ENCODE results near the gene COX6B1.

COX6B1 gene

GRCh38 chr19:35622750-35623149, 25.4 kb upstream of the COX6B1 start:
- H3K4me3 ChIP-seq (ENCODE audit: low read depth, low read length): no peak overlapping the region
- no peak for TF ChIP-seq CTCF (IDR thresholded peaks at IDR 0.05; ENCODE audit: borderline replicate concordance, insufficient read depth, low read depth, low read length)

DNA sequence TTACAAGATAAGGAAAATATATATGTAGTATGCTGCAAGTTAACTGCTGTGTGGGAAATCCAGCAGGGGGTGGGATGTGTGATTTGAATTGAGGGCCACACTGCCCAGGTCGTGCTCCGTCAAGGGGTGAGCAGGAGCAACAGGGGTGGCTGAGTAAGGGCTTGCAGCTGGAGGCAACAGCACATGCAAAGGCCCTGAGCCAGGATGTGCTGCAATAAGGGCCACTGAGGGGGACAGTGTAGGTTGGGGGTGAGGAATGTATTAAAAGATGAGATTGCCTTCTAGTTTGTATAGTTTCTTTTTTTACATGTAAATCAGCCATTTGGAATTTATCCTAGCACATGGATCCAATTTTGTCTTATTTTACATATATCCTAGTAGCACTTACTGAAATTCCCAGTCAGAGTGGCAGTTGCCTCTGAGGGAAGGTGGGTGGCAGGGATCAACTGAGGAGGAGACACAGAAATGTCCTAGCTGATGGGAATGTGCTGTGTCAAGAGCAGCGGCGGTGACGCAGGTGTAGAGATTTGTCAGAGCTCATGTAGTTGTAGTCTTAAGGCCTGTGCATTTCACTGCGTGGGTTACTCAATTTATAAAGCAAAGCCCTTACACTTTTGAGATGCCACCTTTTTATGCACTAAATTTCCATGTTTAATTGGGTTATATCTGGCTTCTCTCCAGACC, 24.7 kb upstream of the COX6B1 start:
- TF ChIP-seq CTCF (IDR thresholded peaks at IDR 0.05; ENCODE audit: borderline replicate concordance, insufficient read depth, low read depth, low read length): no peak
- H3K4me3 ChIP-seq (ENCODE audit: low read depth, low read length): no peak overlapping the region

- TF ChIP-seq CTCF (IDR thresholded peaks at IDR 0.05; ENCODE audit: borderline replicate concordance, insufficient read depth, low read depth, low read length): no peak
Observed at GRCh38 chr19:35628264-35628564, 19.9 kb upstream of the COX6B1 start.

GRCh38 chr19:35628565-35629331, 19.4 kb upstream of the COX6B1 start, which contains the start of gene RBM42:
Gene RBM42, plus strand, starts transcription at chr19:35629036. Its CDS starts 118 bp downstream, at chr19:35629154.
- H3K4me3 ChIP-seq (ENCODE audit: low read depth, low read length): peak within 1 kb of the TSS; percentile 79
- TF ChIP-seq CTCF (IDR thresholded peaks at IDR 0.05; ENCODE audit: borderline replicate concordance, insufficient read depth, low read depth, low read length): no peak

More at GRCh38 chr19:35628264-35628564, 19.9 kb upstream of the COX6B1 start:
- peak overlapping the region; percentile 54 for H3K4me3 ChIP-seq (ENCODE audit: low read depth, low read length)

GRCh38 chr19:35629332-35629633, 18.8 kb upstream of the COX6B1 start:
- peak overlapping the region; percentile 79 for H3K4me3 ChIP-seq (ENCODE audit: low read depth, low read length)
- TF ChIP-seq CTCF (IDR thresholded peaks at IDR 0.05; ENCODE audit: borderline replicate concordance, insufficient read depth, low read depth, low read length): no peak

- no peak for TF ChIP-seq CTCF (IDR thresholded peaks at IDR 0.05; ENCODE audit: borderline replicate concordance, insufficient read depth, low read depth, low read length)
- no peak overlapping the region for H3K4me3 ChIP-seq (ENCODE audit: low read depth, low read length)
Observed at GRCh38 chr19:35633727-35634440, 14.2 kb upstream of the COX6B1 start.

All from GM12875 (cell line).